GM18858 (cell line): ENCODE results near the gene ASB9.
"Not testable (repeated sequence)": the region's sequence is repeated elsewhere in the genome, so short reads cannot be mapped to it uniquely, and the experiment has no call there.

ENCODE experiments used
- ATAC-seq: cut with Tn5 transposase; IDR thresholded peaks from one replicate; pipeline ENCODE4 v1.9.1; 2021; ENCODE audit not compliant: unreplicated experiment

Gene ASB9

GRCh38 chrX:15242899-15243555 lies 26.9 kb downstream of the ASB9 start:
- no peak for ATAC-seq

GRCh38 chrX:15241301-15241700 lies 28.6 kb downstream of the ASB9 start:
- ATAC-seq = no peak

GRCh38 chrX:15240414-15240813 lies 29.5 kb downstream of the ASB9 start:
- ATAC-seq = no peak

GRCh38 chrX:15236146-15236545 lies 33.7 kb downstream of the ASB9 start:
- ATAC-seq = no peak

- no peak for ATAC-seq
Observed at GRCh38 chrX:15235001-15235400, 34.9 kb downstream of the ASB9 start.

GRCh38 chrX:15233416-15234015 lies 36.4 kb downstream of the ASB9 start:
- ATAC-seq = no peak

GRCh38 chrX:15224747-15225146 lies 45.1 kb downstream of the ASB9 start:
- ATAC-seq = no peak

GRCh38 chrX:15221321-15221720 lies 48.6 kb downstream of the ASB9 start:
- ATAC-seq = no peak

GRCh38 chrX:15217161-15217560 lies 52.7 kb downstream of the ASB9 start:
- no peak for ATAC-seq

GRCh38 chrX:15216280-15216679 lies 53.6 kb downstream of the ASB9 start:
- ATAC-seq = no peak

- no peak for ATAC-seq
Observed at GRCh38 chrX:15215366-15215765, 54.5 kb downstream of the ASB9 start.

GRCh38 chrX:15214588-15214987 lies 55.3 kb downstream of the ASB9 start:
- ATAC-seq = no peak

GRCh38 chrX:15209096-15209495 lies 60.8 kb downstream of the ASB9 start:
- no peak for ATAC-seq

GRCh38 chrX:15207994-15208393 lies 61.9 kb downstream of the ASB9 start:
- no peak for ATAC-seq

GRCh38 chrX:15207384-15207783 lies 62.5 kb downstream of the ASB9 start:
- ATAC-seq = no peak

- no peak for ATAC-seq
Observed at GRCh38 chrX:15206306-15206705, 63.6 kb downstream of the ASB9 start.

- ATAC-seq = peak; percentile 75
Observed at GRCh38 chrX:15204130-15204751, 65.6 kb downstream of the ASB9 start.

- no peak for ATAC-seq
Observed at GRCh38 chrX:15203694-15204093, 66.2 kb downstream of the ASB9 start.

- ATAC-seq = peak; percentile 34
Observed at GRCh38 chrX:15202454-15203177, 67.3 kb downstream of the ASB9 start.

- ATAC-seq = no peak
Observed at GRCh38 chrX:15200871-15201270, 69.0 kb downstream of the ASB9 start.

GRCh38 chrX:15198608-15199202 lies 71.2 kb downstream of the ASB9 start:
- not testable (repeated sequence) for ATAC-seq
